Ascending aorta (tissue), 2 donors: ENCODE measurements around the gene HES5. TPM values are rescaled to one million over a fixed set of nuclear protein-coding genes. Genes with fewer than 3 reads are reported as not detected.

Experiments used
- DNase-seq, 2 donors: peaks; one replicate each; pipeline ENCODE4 v3.0.0-alpha.2; 2019; ENCODE audit warnings: low spot score in 2 of 2
- H3K27ac ChIP-seq, 2 donors: fragments of 200-600 bp; sonication (generic); one replicate each; pipeline ENCODE4 v1.5.1; 2016 to 2017; ENCODE audit warnings: mild to moderate bottlenecking in 1 of 2
- H3K27me3 ChIP-seq: fragments of 200-600 bp; sonication (generic); one replicate; pipeline ENCODE4 v1.5.1; 2017
- H3K36me3 ChIP-seq, 2 donors: fragments of 200-600 bp; sonication (generic); one replicate each; pipeline ENCODE4 v1.5.1; 2016
- H3K4me1 ChIP-seq, 2 donors: fragments of 200-600 bp; sonication (generic); one replicate each; pipeline ENCODE4 v1.5.1; 2016 to 2017; ENCODE audit warnings: mild to moderate bottlenecking in 1 of 2
- H3K4me3 ChIP-seq, 2 donors: fragments of 200-600 bp; sonication (generic); one replicate each; pipeline ENCODE4 v1.5.1; 2016 to 2017; ENCODE audit warnings: mild to moderate bottlenecking in 1 of 2
- H3K9me3 ChIP-seq, 2 donors: fragments of 200-600 bp; sonication (generic); one replicate each; pipeline ENCODE4 v1.5.1; 2016
- CTCF ChIP-seq, 3 experiments: fragments of 200-600 bp in 2 of 3; fragments of 450-650 bp in 1 of 3; sonication (generic) in 2 of 3; IDR thresholded peaks; one replicate each; pipeline ENCODE4 v1.5.1; 2016 to 2019; ENCODE audit warnings: antibody characterized with exemption in 3 of 3, mild to moderate bottlenecking in 1 of 3, moderate library complexity in 1 of 3
- intact Hi-C: fragments of 100-400 bp; cut with DNase I; formaldehyde crosslinking; loops from one replicate; pipeline ENCODE4 v1.15.1; 2023
- total RNA-seq: library from RNA; depleted of rRNA; stranded (reverse); fragments of >200 nt; gene quantifications from one replicate; pipeline ENCODE4 v1.1.0, GENCODE V29; 2016

The HES5 gene
- total RNA-seq, 1 donor from 2014 or later: not detected

- peaks cover 73 to 74% of the 10 kb centered on the region in 2 donors for H3K36me3 ChIP-seq
- intact Hi-C loops: no loop called here
- no peaks in the 10 kb centered on the region for H3K27me3 ChIP-seq
Measured at GRCh38 chr1:2519029-2519685, 10.9 kb downstream of the HES5 start.

GRCh38 chr1:2518528-2518927 is 11.5 kb downstream of the HES5 start:
- DNase-seq: no peak
- H3K4me1 ChIP-seq: no peaks in the 10 kb centered on the region
- H3K27me3 ChIP-seq: no peaks in the 10 kb centered on the region
- no peak for TF ChIP-seq CTCF (IDR thresholded peaks at IDR 0.05)
- no peak overlapping the region for H3K4me3 ChIP-seq
- H3K36me3 ChIP-seq: peaks cover 80% of the 10 kb centered on the region in 2 donors
- no peak overlapping the region for H3K27ac ChIP-seq
- intact Hi-C loops: no loop called here
- no peaks in the 10 kb centered on the region for H3K9me3 ChIP-seq

More at GRCh38 chr1:2519029-2519685, 10.9 kb downstream of the HES5 start:
- H3K9me3 ChIP-seq: no peaks in the 10 kb centered on the region
- peaks cover 0 to 1% of the 10 kb centered on the region in 2 donors for H3K4me1 ChIP-seq
- no peak overlapping the region for H3K4me3 ChIP-seq
- no peak for DNase-seq
- no peak for TF ChIP-seq CTCF (IDR thresholded peaks at IDR 0.05)
- no peak overlapping the region for H3K27ac ChIP-seq

- intact Hi-C loops: no loop called here
- DNase-seq: no peak
- no peaks in the 10 kb centered on the region for H3K27me3 ChIP-seq
- H3K9me3 ChIP-seq: no peaks in the 10 kb centered on the region
- no peak overlapping the region for H3K27ac ChIP-seq
- TF ChIP-seq CTCF (IDR thresholded peaks at IDR 0.05): no peak
- no peaks in the 10 kb centered on the region for H3K4me1 ChIP-seq
- no peak overlapping the region for H3K4me3 ChIP-seq
- H3K36me3 ChIP-seq: peaks cover 85 to 86% of the 10 kb centered on the region in 2 donors
Measured at GRCh38 chr1:2517966-2518365, 12.1 kb downstream of the HES5 start.

- no peak for DNase-seq
- no peak overlapping the region for H3K4me3 ChIP-seq
- intact Hi-C loops: no loop called here
- peaks cover 95 to 96% of the 10 kb centered on the region in 2 donors for H3K36me3 ChIP-seq
- H3K9me3 ChIP-seq: no peaks in the 10 kb centered on the region
- H3K27me3 ChIP-seq: no peaks in the 10 kb centered on the region
- no peak overlapping the region for H3K27ac ChIP-seq
- no peak for TF ChIP-seq CTCF (IDR thresholded peaks at IDR 0.05)
- H3K4me1 ChIP-seq: no peaks in the 10 kb centered on the region
Measured at GRCh38 chr1:2516946-2517345, 13.1 kb downstream of the HES5 start.

- Histone ChIP-seq H3K36me3 (peaks cover 99% of the 10 kb centered on the region in 2 donors), H3K27me3 (no peaks in the 10 kb centered on the region), H3K9me3 (no peaks in the 10 kb centered on the region), H3K27ac (no peak overlapping the region), H3K4me3 (no peak overlapping the region), H3K4me1 (no peaks in the 10 kb centered on the region)
- intact Hi-C loops: no loop called here
- TF ChIP-seq CTCF (IDR thresholded peaks at IDR 0.05): no peak
- no peak for DNase-seq
Measured at GRCh38 chr1:2516124-2516523, 13.9 kb downstream of the HES5 start.

GRCh38 chr1:2515763-2516080 is 14.3 kb downstream of the HES5 start:
- intact Hi-C loops: no loop called here
- Histone ChIP-seq H3K9me3 (no peaks in the 10 kb centered on the region), H3K36me3 (peaks cover 99% of the 10 kb centered on the region in 2 donors), H3K27me3 (no peaks in the 10 kb centered on the region), H3K4me1 (no peaks in the 10 kb centered on the region), H3K27ac (no peak overlapping the region), H3K4me3 (no peak overlapping the region)
- no peak for DNase-seq
- TF ChIP-seq CTCF (IDR thresholded peaks at IDR 0.05): no peak
